Naive thymus-derived CD4-positive, alpha-beta T cell (primary cell): ENCODE data around the gene GRK2. TPM values are rescaled to one million over a fixed set of nuclear protein-coding genes. Genes with fewer than 3 reads are reported as not detected.
"Not testable (repeated sequence)": the region's sequence is repeated elsewhere in the genome, so short reads cannot be mapped to it uniquely, and the experiment has no call there.

Experiments used
- ATAC-seq: fragments of 150-1000 bp; cut with Tn5 transposase; 2 replicates; pipeline ENCODE4 v1.10.0; 2021; ENCODE audit warnings: mild to moderate bottlenecking, moderate library complexity
- CTCF ChIA-PET: fragments of 350-600 bp; sonication (Branson Sonifier 250); formaldehyde crosslinking; loops from one replicate; lab custom pipeline; 2021; ENCODE audit warnings: antibody characterized with exemption; lab: Charles Lee
- POLR2A ChIA-PET: fragments of 350-600 bp; sonication (Branson Sonifier 250); formaldehyde crosslinking; loops from one replicate; lab custom pipeline; 2021; ENCODE audit warnings: antibody characterized with exemption, inconsistent platforms; lab: Charles Lee
- DNase-seq, 9 donors: peaks; one replicate each; pipeline versions ENCODE4 v3.0.0 to v3.0.0-alpha.2; 2020 to 2022; ENCODE audit warnings: mixed read lengths in 1 of 9
- H3K27ac ChIP-seq: one replicate; pipeline ENCODE4 v1.7.0; 2013; ENCODE audit warnings: mild to moderate bottlenecking, low read depth, low read length, moderate library complexity
- H3K27me3 ChIP-seq, 2 donors: one replicate each; pipeline ENCODE4 v1.7.0; 2013; ENCODE audit warnings: low read length in 2 of 2, mild to moderate bottlenecking in 2 of 2, moderate library complexity in 2 of 2; ENCODE audit not compliant: control insufficient read depth in 2 of 2, insufficient read depth in 2 of 2
- H3K36me3 ChIP-seq, 3 experiments: 1 replicate in 2 of 3; 2 replicates in 1 of 3; pipeline ENCODE4 v1.7.0; 2013; ENCODE audit warnings: low read length in 3 of 3, mild to moderate bottlenecking in 3 of 3, moderate library complexity in 1 of 3; ENCODE audit not compliant: insufficient read depth in 3 of 3, control insufficient read depth in 2 of 3
- H3K4me1 ChIP-seq, 2 donors: one replicate each; pipeline ENCODE4 v1.7.0; 2013; ENCODE audit warnings: low read length in 2 of 2, mild to moderate bottlenecking in 2 of 2, moderate library complexity in 1 of 2; ENCODE audit not compliant: control insufficient read depth in 2 of 2, insufficient read depth in 2 of 2
- H3K4me3 ChIP-seq: 2 replicates; pipeline ENCODE4 v1.7.0; 2013; ENCODE audit warnings: mild to moderate bottlenecking, low read length
- H3K9me3 ChIP-seq, 3 experiments: 1 replicate in 2 of 3; 2 replicates in 1 of 3; pipeline ENCODE4 v1.7.0; 2013; ENCODE audit warnings: low read length in 3 of 3; ENCODE audit not compliant: control insufficient read depth in 2 of 3
- H3K27ac Mint-ChIP-seq, 9 donors: one replicate each; pipeline ENCODE4 v1.8.0; 2020 to 2022; ENCODE audit warnings: mixed read lengths in 9 of 9, mild to moderate bottlenecking in 8 of 9, moderate library complexity in 5 of 9, inconsistent platforms in 2 of 9
- H3K27me3 Mint-ChIP-seq, 5 donors: one replicate each; pipeline ENCODE4 v1.8.0; 2021 to 2022; ENCODE audit warnings: mixed read lengths in 5 of 5, mild to moderate bottlenecking in 1 of 5
- H3K36me3 Mint-ChIP-seq, 5 donors: one replicate each; pipeline ENCODE4 v1.8.0; 2020 to 2022; ENCODE audit warnings: mixed read lengths in 5 of 5, mild to moderate bottlenecking in 3 of 5, inconsistent platforms in 1 of 5
- H3K4me1 Mint-ChIP-seq, 7 donors: one replicate each; pipeline ENCODE4 v1.8.0; 2020 to 2022; ENCODE audit warnings: mixed read lengths in 7 of 7, mild to moderate bottlenecking in 3 of 7, inconsistent platforms in 1 of 7
- H3K4me3 Mint-ChIP-seq, 10 donors: one replicate each; pipeline ENCODE4 v1.8.0; 2020 to 2022; ENCODE audit warnings: mild to moderate bottlenecking in 10 of 10, mixed read lengths in 10 of 10, moderate library complexity in 6 of 10, inconsistent platforms in 2 of 10
- H3K9me3 Mint-ChIP-seq, 11 donors: one replicate each; pipeline ENCODE4 v1.8.0; 2020 to 2022; ENCODE audit warnings: mixed read lengths in 11 of 11, mild to moderate bottlenecking in 4 of 11, inconsistent platforms in 1 of 11, moderate library complexity in 1 of 11
- intact Hi-C, 2 donors: fragments of 100-400 bp; cut with micrococcal nuclease; formaldehyde crosslinking; loops; one replicate each; pipeline ENCODE4 v1.15.1; 2023
- polyA plus RNA-seq, 2 donors: library from polyadenylated mRNA; unstranded; fragments of 300-500 nt; fragmentation: Illumina TruSeq; gene quantifications; one replicate each; pipeline ENCODE4 v1.2.3, GENCODE V29; 2021
- total RNA-seq, 6 experiments: library from RNA in 5 of 6; stranded (reverse) in 5 of 6; gene quantifications; 1 replicate in 5 of 6; 2 replicates in 1 of 6; pipeline ENCODE4 v1.2.3 and lab custom pipeline; 2021 to 2026

The GRK2 gene
- total and polyA plus RNA-seq, 7 experiments from 2014 or later = 18.5 to 399 (median 310) TPM

DNA sequence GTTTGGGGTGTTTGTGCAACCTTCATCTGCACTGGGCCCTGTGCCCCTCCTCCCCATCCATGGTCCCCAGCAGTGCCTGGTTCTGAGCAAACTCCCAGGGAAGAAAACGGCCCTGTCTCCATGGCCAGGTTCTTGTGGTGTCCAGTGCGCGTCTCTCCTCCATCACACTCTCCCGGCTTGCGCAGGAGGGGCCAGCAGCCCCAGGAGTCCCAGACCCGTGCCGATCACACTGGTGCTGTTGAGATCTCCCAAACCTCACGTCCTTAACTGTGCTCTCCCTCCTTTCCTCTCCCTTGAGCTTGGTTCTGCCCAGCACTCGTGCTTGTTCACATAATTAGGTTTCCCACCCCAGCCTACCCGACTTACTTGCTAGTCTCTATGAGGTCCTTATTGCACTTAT lies 10.9 kb upstream of the GRK2 start:
- Histone ChIP-seq H3K27me3 (no peaks in the 10 kb centered on the region), H3K4me3 (no peak overlapping the region), H3K36me3 (peaks cover 23 to 69% (median 45%) of the 10 kb centered on the region in 3 experiments), H3K27ac (peak overlapping the region; percentile 26), H3K4me1 (peaks cover 4 to 21% of the 10 kb centered on the region in 2 donors), H3K9me3 (no peaks in the 10 kb centered on the region)
- intact Hi-C loops = no loop called here
- Mint-ChIP-seq H3K27ac (peak overlapping the region in 4 of 9 donors; percentile 13 to 84 (median 39)), H3K4me1 (peaks cover 18 to 55% (median 41%) of the 10 kb centered on the region in 7 donors), H3K4me3 (no peak overlapping the region), H3K36me3 (peaks cover 12 to 43% (median 19%) of the 10 kb centered on the region in 5 donors), H3K27me3 (no peaks in the 10 kb centered on the region), H3K9me3 (peaks cover 0 to 3% (median 0%) of the 10 kb centered on the region in 11 donors)
- ChIA-PET POLR2A (interaction anchor here (0.8 to 1.6 kb wide), 2 partner anchors 14 to 98 kb away, joined by 3 to 4 read pairs; no protein-coding TSS in a partner anchor), CTCF (interaction anchor here (0.7 kb wide), 1 partner anchor 90 kb away, joined by 3 read pairs; no protein-coding TSS in a partner anchor)
- ATAC-seq (no peak), DNase-seq (no peak)

DNA sequence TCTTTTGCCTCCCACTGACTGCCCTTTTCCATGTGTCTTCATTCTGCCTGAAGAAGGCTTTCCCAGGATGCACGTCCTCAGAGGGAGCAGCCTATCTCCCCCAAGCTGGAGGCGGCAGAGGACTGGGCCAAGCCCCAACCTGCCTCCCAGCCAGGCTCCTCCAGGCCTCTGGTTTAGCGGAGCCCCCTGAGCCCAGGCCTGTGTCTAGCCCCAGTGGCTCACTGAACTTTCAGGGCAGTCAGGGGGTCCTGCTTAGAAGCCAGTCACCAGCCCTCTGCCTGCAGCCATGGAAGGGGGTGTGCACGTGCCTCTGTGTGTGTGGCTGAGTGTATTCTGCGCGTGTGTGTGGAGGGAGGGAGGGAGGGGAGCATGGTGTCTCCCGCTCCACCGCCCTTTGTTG lies 10.4 kb upstream of the GRK2 start:
- H3K36me3 ChIP-seq = peaks cover 18 to 64% (median 42%) of the 10 kb centered on the region in 3 experiments
- Mint-ChIP-seq H3K27ac (peak overlapping the region in 2 of 9 donors; percentile 38 to 40), H3K9me3 (peaks cover 0 to 3% (median 0%) of the 10 kb centered on the region in 11 donors), H3K36me3 (peaks cover 12 to 40% (median 19%) of the 10 kb centered on the region in 5 donors), H3K4me3 (no peak overlapping the region), H3K27me3 (no peaks in the 10 kb centered on the region), H3K4me1 (peaks cover 15 to 50% (median 39%) of the 10 kb centered on the region in 7 donors)
- ChIA-PET POLR2A (interaction anchor here (0.8 to 1.6 kb wide), 2 partner anchors 15 to 97 kb away, joined by 3 to 4 read pairs; no protein-coding TSS in a partner anchor), CTCF (interaction anchor here (0.7 to 0.8 kb wide), 2 partner anchors 32 to 90 kb away, joined by 3 read pairs; no protein-coding TSS in a partner anchor)
- H3K27ac ChIP-seq = no peak overlapping the region
- no peaks in the 10 kb centered on the region for H3K9me3 ChIP-seq
- intact Hi-C loops = no loop called here
- no peaks in the 10 kb centered on the region for H3K27me3 ChIP-seq
- peaks cover 4 to 21% of the 10 kb centered on the region in 2 donors for H3K4me1 ChIP-seq
- DNase-seq (no peak), ATAC-seq (no peak)
- no peak overlapping the region for H3K4me3 ChIP-seq

DNA sequence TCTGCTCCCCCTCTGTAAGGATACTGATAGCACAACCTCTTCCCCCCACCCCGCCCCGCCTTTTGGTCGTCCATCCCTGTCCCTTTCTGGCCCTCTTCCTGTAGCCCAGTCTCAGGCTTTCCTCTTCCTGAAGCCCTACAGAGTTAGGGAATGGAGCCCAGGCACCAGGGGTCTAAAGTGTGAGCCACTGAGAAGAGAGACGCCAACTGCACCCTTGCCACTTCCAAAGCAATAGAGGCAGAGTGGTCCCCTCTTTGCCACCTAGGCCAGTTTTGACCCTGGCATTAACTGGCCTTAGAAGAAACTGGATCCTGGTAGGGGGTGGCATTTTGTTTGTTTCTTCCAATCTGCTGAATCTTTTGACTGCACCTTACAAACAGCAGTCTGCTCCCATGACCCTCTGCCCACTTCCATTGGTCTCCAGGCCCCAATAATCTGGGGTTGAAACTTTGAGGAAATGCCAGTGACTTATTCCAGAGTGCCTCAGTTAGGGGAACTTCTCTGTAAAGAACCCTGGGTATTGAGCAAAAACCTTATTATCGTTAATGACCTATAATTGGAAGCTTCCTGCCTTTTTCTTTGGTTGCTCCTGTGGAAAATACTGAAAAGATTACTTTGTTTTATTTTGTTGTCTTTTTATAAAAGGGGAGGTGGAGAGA lies 9.7 kb upstream of the GRK2 start:
- no peak overlapping the region for H3K27ac ChIP-seq

DNA sequence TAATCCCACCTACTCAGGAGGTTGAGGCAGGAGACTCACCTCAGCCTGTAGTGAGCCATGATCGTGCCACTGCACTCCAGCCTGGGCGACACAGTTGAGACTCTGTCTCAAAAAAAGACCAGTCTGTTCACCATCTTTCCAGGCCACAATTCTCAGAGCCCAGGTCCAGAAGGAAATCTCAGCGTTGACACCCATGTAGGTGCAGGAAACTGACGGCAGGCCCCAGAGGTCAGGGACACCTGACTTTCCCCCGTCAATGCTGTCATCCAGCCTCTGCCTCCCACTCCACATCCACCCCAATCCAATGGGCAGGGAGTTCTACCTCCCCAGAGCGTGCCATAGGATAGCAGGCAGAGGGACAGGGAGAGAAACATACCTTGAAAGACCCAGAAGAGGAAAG lies 5.9 kb upstream of the GRK2 start:
- no peaks in the 10 kb centered on the region for H3K27me3 ChIP-seq
- Mint-ChIP-seq H3K4me3 (peak overlapping the region in 4 of 10 donors; percentile 47 to 66 (median 52)), H3K36me3 (peaks cover 0 to 12% (median 4%) of the 10 kb centered on the region in 5 donors), H3K27ac (peak overlapping the region in 4 of 9 donors; percentile 22 to 81 (median 39)), H3K4me1 (peaks cover 18 to 51% (median 37%) of the 10 kb centered on the region in 7 donors), H3K9me3 (peaks cover 0 to 3% (median 0%) of the 10 kb centered on the region in 11 donors), H3K27me3 (no peaks in the 10 kb centered on the region)
- no peak overlapping the region for H3K27ac ChIP-seq
- POLR2A ChIA-PET = no interaction called here
- H3K36me3 ChIP-seq = peaks cover 0 to 18% (median 6%) of the 10 kb centered on the region in 3 experiments
- ATAC-seq = no peak
- no peak for DNase-seq
- H3K4me3 ChIP-seq = no peak overlapping the region
- H3K9me3 ChIP-seq = no peaks in the 10 kb centered on the region
- intact Hi-C loops = no loop called here
- peaks cover 8 to 22% of the 10 kb centered on the region in 2 donors for H3K4me1 ChIP-seq
- CTCF ChIA-PET = no interaction called here

More for the DNA sequence above, 9.7 kb upstream of the GRK2 start:
- POLR2A ChIA-PET = interaction anchor here (1.4 to 1.6 kb wide), 2 partner anchors 11 to 16 kb away, joined by 3 to 4 read pairs; no protein-coding TSS in a partner anchor
- H3K27me3 Mint-ChIP-seq = no peaks in the 10 kb centered on the region
- no peaks in the 10 kb centered on the region for H3K9me3 ChIP-seq
- H3K9me3 Mint-ChIP-seq = peaks cover 0 to 3% (median 0%) of the 10 kb centered on the region in 11 donors
- H3K4me1 ChIP-seq = peaks cover 4 to 22% of the 10 kb centered on the region in 2 donors
- H3K27ac Mint-ChIP-seq = peak overlapping the region in 8 of 9 donors; percentile 9 to 77 (median 28)
- intact Hi-C loops = no loop called here
- peaks cover 16 to 51% (median 37%) of the 10 kb centered on the region in 7 donors for H3K4me1 Mint-ChIP-seq
- peaks cover 15 to 56% (median 36%) of the 10 kb centered on the region in 3 experiments for H3K36me3 ChIP-seq
- H3K27me3 ChIP-seq = no peaks in the 10 kb centered on the region
- CTCF ChIA-PET = interaction anchor here (0.6 to 0.8 kb wide), 4 partner anchors 12 to 75 kb away, joined by 3 to 4 read pairs (median 4); no protein-coding TSS in a partner anchor
- DNase-seq = no peak
- no peak overlapping the region for H3K4me3 ChIP-seq
- ATAC-seq = no peak
- H3K36me3 Mint-ChIP-seq = peaks cover 12 to 35% (median 19%) of the 10 kb centered on the region in 5 donors
- no peak overlapping the region for H3K4me3 Mint-ChIP-seq

DNA sequence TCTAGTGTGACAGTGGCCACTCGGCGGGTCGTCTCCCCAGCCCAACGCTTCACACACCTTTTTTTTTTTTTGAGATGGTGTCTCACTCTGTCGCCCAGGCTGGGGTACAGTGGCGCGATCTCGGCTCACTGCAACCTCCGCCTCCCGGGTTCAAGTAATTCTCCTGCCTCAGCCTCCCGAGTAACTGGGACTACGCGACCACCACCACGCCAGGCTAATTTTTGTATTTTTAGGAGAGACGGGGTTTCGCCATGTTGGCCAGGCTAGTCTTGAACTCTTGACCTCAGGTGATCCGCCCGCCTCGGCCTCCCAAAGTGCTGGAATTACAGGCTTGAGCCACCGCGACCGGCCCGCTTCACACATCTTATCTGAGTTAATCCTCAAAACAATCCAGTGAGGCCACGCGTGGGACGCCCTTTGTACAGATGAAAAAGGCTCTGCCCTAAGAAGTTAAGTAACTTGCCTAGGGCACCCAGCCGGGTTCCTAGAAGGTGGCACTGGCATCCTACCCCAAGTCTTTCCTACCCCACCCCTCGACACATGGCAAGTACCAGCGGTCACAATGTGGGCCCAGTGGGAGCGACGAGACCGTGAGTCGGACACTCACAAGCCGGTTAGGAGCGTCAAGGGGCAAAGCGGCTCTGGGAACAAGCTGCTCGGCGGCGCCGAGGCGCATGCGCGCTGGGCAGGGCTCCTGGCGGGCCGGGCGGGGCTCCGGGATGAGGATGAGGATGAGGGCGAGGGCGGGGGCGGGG lies 5.2 kb upstream of the GRK2 start:
- CTCF ChIA-PET = interaction anchor here (1.1 to 4.9 kb wide), 9 partner anchors 8 to 120 kb away, joined by 3 to 85 read pairs (median 7); partner anchors contain the start of genes ANKRD13D and POLD4
- H3K4me3 ChIP-seq, H3K9me3 Mint-ChIP-seq, H3K27ac ChIP-seq, H3K9me3 ChIP-seq, H3K36me3 Mint-ChIP-seq, H3K27me3 Mint-ChIP-seq, ATAC-seq, intact Hi-C loops, H3K27me3 ChIP-seq: not testable (repeated sequence)
- DNase-seq = peak in 1 of 9 donors; percentile 75
- Mint-ChIP-seq H3K27ac (peak overlapping the region in 8 of 9 donors; percentile 22 to 62 (median 28)), H3K4me1 (peaks cover 18 to 54% (median 37%) of the 10 kb centered on the region in 7 donors), H3K4me3 (peak overlapping the region; percentile 48 to 88 (median 66))
- POLR2A ChIA-PET = interaction anchor here (0.7 to 4.9 kb wide), 13 partner anchors 11 to 144 kb away, joined by 3 to 59 read pairs (median 6); partner anchors contain the start of genes ANKRD13D and POLD4
- H3K4me1 ChIP-seq = peaks cover 14 to 28% of the 10 kb centered on the region in 2 donors
- H3K36me3 ChIP-seq = peaks cover 0 to 12% (median 0%) of the 10 kb centered on the region in 3 experiments

DNA sequence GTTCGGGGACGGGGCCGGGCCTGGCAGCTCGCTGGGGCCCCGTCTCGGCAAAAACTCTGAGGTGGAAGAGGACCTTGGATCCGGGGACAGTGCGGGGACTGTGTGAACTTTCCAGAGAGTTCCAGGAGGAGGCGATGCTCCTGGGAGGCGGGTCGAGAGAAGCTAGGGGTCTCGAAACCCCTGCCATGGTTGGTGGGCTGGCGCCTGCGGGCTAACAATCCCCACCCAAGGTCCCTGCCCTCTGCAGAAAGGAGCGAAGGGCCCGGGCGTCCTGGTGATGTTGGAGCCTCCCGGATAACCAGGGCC lies 4.7 kb upstream of the GRK2 start:
- Histone ChIP-seq H3K4me1 (peaks cover 14 to 29% of the 10 kb centered on the region in 2 donors), H3K9me3 (no peaks in the 10 kb centered on the region), H3K36me3 (peaks cover 0 to 6% (median 0%) of the 10 kb centered on the region in 3 experiments), H3K27ac (no peak overlapping the region), H3K4me3 (no peak overlapping the region), H3K27me3 (no peaks in the 10 kb centered on the region)
- DNase-seq (no peak), ATAC-seq (no peak)
- intact Hi-C loops = no loop called here
- H3K36me3 Mint-ChIP-seq = peaks cover 0 to 7% (median 3%) of the 10 kb centered on the region in 5 donors
- peak overlapping the region in 5 of 10 donors; percentile 62 to 78 (median 65) for H3K4me3 Mint-ChIP-seq
- H3K4me1 Mint-ChIP-seq = peaks cover 18 to 55% (median 37%) of the 10 kb centered on the region in 7 donors
- H3K27ac Mint-ChIP-seq = peak overlapping the region in 1 of 9 donors; percentile 52
- CTCF ChIA-PET = interaction anchor here (0.9 to 4.9 kb wide), 16 partner anchors 9 to 119 kb away, joined by 3 to 85 read pairs (median 6); partner anchors contain the start of genes ANKRD13D, POLD4 and SSH3
- H3K9me3 Mint-ChIP-seq = peaks cover 0 to 3% (median 0%) of the 10 kb centered on the region in 11 donors
- H3K27me3 Mint-ChIP-seq = no peaks in the 10 kb centered on the region
- POLR2A ChIA-PET = interaction anchor here (0.7 to 4.9 kb wide), 14 partner anchors 10 to 143 kb away, joined by 3 to 59 read pairs (median 6); partner anchors contain the start of genes ANKRD13D and POLD4
